Measurements from ENCODE around the gene CTDSP2. TPM values are rescaled to one million over a fixed set of nuclear protein-coding genes. Genes with fewer than 3 reads are reported as not detected.

The CTDSP2 gene
- total and polyA plus RNA-seq, 2 of the 8 experiments (the other 6 are each of a cell fraction or from before 2014, with no cell fraction given): 71.3 to 91.7 TPM

DNA sequence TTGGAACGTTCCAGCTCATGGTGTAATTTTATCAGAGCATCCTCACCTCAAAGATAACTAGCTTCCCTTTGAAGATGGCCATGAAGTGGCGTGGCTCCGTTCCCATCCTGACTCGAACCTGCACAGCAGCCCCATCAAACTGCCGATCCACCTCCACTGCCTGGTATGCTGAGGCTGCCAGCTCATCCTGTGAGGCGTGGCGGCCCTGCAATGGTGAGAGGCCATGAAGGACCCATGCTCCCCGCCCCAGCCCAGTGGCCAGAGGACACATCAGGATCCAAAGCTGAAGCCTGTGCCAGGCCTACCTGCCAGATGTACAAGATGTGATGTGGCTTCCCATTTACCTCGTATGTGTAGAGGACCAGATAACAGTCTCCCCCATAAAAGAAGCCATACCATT lies 39.2 kb downstream of the CTDSP2 start (continued):
- TF ChIP-seq, protein P1, sequence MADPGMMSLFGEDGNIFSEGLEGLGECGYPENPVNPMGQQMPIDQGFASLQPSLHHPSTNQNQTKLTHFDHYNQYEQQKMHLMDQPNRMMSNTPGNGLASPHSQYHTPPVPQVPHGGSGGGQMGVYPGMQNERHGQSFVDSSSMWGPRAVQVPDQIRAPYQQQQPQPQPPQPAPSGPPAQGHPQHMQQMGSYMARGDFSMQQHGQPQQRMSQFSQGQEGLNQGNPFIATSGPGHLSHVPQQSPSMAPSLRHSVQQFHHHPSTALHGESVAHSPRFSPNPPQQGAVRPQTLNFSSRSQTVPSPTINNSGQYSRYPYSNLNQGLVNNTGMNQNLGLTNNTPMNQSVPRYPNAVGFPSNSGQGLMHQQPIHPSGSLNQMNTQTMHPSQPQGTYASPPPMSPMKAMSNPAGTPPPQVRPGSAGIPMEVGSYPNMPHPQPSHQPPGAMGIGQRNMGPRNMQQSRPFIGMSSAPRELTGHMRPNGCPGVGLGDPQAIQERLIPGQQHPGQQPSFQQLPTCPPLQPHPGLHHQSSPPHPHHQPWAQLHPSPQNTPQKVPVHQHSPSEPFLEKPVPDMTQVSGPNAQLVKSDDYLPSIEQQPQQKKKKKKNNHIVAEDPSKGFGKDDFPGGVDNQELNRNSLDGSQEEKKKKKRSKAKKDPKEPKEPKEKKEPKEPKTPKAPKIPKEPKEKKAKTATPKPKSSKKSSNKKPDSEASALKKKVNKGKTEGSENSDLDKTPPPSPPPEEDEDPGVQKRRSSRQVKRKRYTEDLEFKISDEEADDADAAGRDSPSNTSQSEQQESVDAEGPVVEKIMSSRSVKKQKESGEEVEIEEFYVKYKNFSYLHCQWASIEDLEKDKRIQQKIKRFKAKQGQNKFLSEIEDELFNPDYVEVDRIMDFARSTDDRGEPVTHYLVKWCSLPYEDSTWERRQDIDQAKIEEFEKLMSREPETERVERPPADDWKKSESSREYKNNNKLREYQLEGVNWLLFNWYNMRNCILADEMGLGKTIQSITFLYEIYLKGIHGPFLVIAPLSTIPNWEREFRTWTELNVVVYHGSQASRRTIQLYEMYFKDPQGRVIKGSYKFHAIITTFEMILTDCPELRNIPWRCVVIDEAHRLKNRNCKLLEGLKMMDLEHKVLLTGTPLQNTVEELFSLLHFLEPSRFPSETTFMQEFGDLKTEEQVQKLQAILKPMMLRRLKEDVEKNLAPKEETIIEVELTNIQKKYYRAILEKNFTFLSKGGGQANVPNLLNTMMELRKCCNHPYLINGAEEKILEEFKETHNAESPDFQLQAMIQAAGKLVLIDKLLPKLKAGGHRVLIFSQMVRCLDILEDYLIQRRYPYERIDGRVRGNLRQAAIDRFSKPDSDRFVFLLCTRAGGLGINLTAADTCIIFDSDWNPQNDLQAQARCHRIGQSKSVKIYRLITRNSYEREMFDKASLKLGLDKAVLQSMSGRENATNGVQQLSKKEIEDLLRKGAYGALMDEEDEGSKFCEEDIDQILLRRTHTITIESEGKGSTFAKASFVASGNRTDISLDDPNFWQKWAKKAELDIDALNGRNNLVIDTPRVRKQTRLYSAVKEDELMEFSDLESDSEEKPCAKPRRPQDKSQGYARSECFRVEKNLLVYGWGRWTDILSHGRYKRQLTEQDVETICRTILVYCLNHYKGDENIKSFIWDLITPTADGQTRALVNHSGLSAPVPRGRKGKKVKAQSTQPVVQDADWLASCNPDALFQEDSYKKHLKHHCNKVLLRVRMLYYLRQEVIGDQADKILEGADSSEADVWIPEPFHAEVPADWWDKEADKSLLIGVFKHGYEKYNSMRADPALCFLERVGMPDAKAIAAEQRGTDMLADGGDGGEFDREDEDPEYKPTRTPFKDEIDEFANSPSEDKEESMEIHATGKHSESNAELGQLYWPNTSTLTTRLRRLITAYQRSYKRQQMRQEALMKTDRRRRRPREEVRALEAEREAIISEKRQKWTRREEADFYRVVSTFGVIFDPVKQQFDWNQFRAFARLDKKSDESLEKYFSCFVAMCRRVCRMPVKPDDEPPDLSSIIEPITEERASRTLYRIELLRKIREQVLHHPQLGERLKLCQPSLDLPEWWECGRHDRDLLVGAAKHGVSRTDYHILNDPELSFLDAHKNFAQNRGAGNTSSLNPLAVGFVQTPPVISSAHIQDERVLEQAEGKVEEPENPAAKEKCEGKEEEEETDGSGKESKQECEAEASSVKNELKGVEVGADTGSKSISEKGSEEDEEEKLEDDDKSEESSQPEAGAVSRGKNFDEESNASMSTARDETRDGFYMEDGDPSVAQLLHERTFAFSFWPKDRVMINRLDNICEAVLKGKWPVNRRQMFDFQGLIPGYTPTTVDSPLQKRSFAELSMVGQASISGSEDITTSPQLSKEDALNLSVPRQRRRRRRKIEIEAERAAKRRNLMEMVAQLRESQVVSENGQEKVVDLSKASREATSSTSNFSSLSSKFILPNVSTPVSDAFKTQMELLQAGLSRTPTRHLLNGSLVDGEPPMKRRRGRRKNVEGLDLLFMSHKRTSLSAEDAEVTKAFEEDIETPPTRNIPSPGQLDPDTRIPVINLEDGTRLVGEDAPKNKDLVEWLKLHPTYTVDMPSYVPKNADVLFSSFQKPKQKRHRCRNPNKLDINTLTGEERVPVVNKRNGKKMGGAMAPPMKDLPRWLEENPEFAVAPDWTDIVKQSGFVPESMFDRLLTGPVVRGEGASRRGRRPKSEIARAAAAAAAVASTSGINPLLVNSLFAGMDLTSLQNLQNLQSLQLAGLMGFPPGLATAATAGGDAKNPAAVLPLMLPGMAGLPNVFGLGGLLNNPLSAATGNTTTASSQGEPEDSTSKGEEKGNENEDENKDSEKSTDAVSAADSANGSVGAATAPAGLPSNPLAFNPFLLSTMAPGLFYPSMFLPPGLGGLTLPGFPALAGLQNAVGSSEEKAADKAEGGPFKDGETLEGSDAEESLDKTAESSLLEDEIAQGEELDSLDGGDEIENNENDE (IDR thresholded peaks at IDR 0.05; ENCODE audit: insufficient replicate concordance, low read length): no peak
- TF ChIP-seq BRCA1 (IDR thresholded peaks at IDR 0.05; ENCODE audit: low read depth, low read length): no peak
- no peak for TF ChIP-seq SP4 (IDR thresholded peaks at IDR 0.05; ENCODE audit: low read length)
- no peak for TF ChIP-seq PHF8 (conservative IDR thresholded peaks at IDR 0.05; ENCODE audit: low read depth, low read length)
- TF ChIP-seq, protein P2, sequence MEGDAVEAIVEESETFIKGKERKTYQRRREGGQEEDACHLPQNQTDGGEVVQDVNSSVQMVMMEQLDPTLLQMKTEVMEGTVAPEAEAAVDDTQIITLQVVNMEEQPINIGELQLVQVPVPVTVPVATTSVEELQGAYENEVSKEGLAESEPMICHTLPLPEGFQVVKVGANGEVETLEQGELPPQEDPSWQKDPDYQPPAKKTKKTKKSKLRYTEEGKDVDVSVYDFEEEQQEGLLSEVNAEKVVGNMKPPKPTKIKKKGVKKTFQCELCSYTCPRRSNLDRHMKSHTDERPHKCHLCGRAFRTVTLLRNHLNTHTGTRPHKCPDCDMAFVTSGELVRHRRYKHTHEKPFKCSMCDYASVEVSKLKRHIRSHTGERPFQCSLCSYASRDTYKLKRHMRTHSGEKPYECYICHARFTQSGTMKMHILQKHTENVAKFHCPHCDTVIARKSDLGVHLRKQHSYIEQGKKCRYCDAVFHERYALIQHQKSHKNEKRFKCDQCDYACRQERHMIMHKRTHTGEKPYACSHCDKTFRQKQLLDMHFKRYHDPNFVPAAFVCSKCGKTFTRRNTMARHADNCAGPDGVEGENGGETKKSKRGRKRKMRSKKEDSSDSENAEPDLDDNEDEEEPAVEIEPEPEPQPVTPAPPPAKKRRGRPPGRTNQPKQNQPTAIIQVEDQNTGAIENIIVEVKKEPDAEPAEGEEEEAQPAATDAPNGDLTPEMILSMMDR (IDR thresholded peaks at IDR 0.05; ENCODE audit: control extremely low read depth in 1 of 3, insufficient read depth in 1 of 3, low read depth in 1 of 3, low read length in 3 of 3): no peak
- no peak for TF ChIP-seq HDAC2 (IDR thresholded peaks at IDR 0.05; ENCODE audit: borderline replicate concordance in 1 of 2, low read depth in 2 of 2, low read length in 2 of 2)
- TF ChIP-seq GABPA (IDR thresholded peaks at IDR 0.05; ENCODE audit: borderline replicate concordance, insufficient read depth, low read length): no peak
- TF ChIP-seq CBX5 (IDR thresholded peaks at IDR 0.05; ENCODE audit: low read depth, low read length): no peak
- TF ChIP-seq CEBPB (IDR thresholded peaks at IDR 0.05; ENCODE audit: low read depth, low read length): no peak

Measured in H1 (cell line).